ENCODE measurements around the gene ANKS1A. TPM values are rescaled to one million over a fixed set of nuclear protein-coding genes. Genes with fewer than 3 reads are reported as not detected.

Gene ANKS1A
- total RNA-seq, 1 experiment from 2014 or later = 35.0 TPM

GRCh38 chr6:34852406-34853085, 36.5 kb upstream of the ANKS1A start:
- Mint-ChIP-seq H3K4me1 (peaks cover 11% of the 10 kb centered on the region), H3K27me3 (ENCODE audit: low read depth) (no peaks in the 10 kb centered on the region), H3K27ac (peak overlapping the region; percentile 78; the same call in 1 of the 2 replicates), H3K4me3 (no peak overlapping the region), H3K9me3 (no peaks in the 10 kb centered on the region), H3K36me3 (peaks cover 22% of the 10 kb centered on the region)
- DNase-seq (ENCODE audit: low spot score) (peak; percentile 25), ATAC-seq (peak; percentile 51)
- TF ChIP-seq IRF1 (CRISPR knock-in tag; IDR thresholded peaks at IDR 0.05) = no peak
- no peak for TF ChIP-seq FOXP1 (CRISPR knock-in tag; IDR thresholded peaks at IDR 0.05; ENCODE audit: borderline replicate concordance)
- no peak for TF ChIP-seq ZNF138 (CRISPR knock-in tag; conservative IDR thresholded peaks at IDR 0.05)
- TF ChIP-seq ZNF219 (CRISPR knock-in tag; IDR thresholded peaks at IDR 0.05; ENCODE audit: borderline replicate concordance) = no peak
- TF ChIP-seq ZNF416 (CRISPR knock-in tag; IDR thresholded peaks at IDR 0.05) = no peak
- TF ChIP-seq IRF2 (CRISPR knock-in tag; IDR thresholded peaks at IDR 0.05; ENCODE audit: borderline replicate concordance, low read depth) = no peak
- no peak for TF ChIP-seq E2F4 (CRISPR knock-in tag; IDR thresholded peaks at IDR 0.05; ENCODE audit: borderline replicate concordance, low read depth)
- no peak for TF ChIP-seq GABPB1 (CRISPR knock-in tag; IDR thresholded peaks at IDR 0.05)
- TF ChIP-seq ZBTB43 (CRISPR knock-in tag; IDR thresholded peaks at IDR 0.05) = no peak
- no peak for TF ChIP-seq ZNF671 (CRISPR knock-in tag; IDR thresholded peaks at IDR 0.05)
- TF ChIP-seq ERG (CRISPR knock-in tag; IDR thresholded peaks at IDR 0.05) = no peak
- TF ChIP-seq ZNF423 (CRISPR knock-in tag; IDR thresholded peaks at IDR 0.05) = no peak
- no peak for TF ChIP-seq PREB (CRISPR knock-in tag; IDR thresholded peaks at IDR 0.05; ENCODE audit: borderline replicate concordance)
- no peak for TF ChIP-seq ZNF396 (CRISPR knock-in tag; IDR thresholded peaks at IDR 0.05; ENCODE audit: borderline replicate concordance)
- no peak for TF ChIP-seq ZNF232 (CRISPR knock-in tag; IDR thresholded peaks at IDR 0.05)
- no peak for TF ChIP-seq ZSCAN18 (CRISPR knock-in tag; IDR thresholded peaks at IDR 0.05)
- no peak for TF ChIP-seq USF1 (CRISPR knock-in tag; IDR thresholded peaks at IDR 0.05)
- TF ChIP-seq SMAD3 (CRISPR knock-in tag; IDR thresholded peaks at IDR 0.05; ENCODE audit: borderline replicate concordance) = no peak
- CTCF ChIA-PET = interaction anchor here (0.5 to 1.4 kb wide), 3 partner anchors 19 to 495 kb away, joined by 3 read pairs; no protein-coding TSS in a partner anchor
- POLR2A ChIA-PET = no interaction called here

Measured in WTC11 (cell line).